ENCODE measurements around the gene NOL11.
"Not testable (repeated sequence)": the region's sequence is repeated elsewhere in the genome, so short reads cannot be mapped to it uniquely, and the experiment has no call there.

NOL11 gene

DNA sequence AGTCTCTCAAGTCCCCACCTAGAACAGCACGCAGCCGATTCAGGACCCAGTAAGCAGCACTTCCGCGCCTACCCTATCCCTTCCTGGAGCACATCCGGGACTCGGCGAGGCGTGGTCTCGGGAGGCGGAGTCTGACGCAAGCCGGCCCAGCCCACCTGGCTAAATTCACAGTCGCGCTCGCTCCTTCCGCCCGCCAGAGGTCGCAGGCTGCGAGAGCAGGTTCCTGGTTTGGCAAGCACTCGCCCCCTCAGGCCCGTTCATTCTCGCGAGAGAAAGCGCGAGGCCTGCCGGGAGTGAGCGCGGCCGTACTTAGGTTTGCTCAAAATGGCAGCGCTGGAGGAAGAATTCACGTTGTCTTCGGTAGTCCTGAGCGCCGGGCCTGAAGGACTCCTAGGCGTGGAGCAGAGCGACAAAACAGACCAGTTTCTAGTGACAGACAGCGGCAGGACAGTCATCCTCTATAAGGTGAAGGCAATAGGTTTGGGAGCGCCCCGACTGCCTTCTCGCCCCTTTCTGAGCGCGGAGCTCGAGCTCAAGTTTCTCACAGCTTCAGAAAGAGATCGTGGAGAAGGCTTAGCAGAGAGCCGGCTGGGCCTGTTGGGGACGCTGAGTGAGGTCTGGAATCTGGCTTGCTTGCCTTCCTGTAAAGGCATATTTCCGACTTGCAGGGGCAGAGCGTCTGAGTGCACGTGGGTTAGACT is at the start of gene NOL11:
Gene NOL11, plus strand, starts transcription at position 313 of the 701 bp plus-strand sequence. Its CDS starts 12 bp downstream, at position 325.
- DNase-seq (ENCODE audit: low read depth): peak; percentile 99

DNA sequence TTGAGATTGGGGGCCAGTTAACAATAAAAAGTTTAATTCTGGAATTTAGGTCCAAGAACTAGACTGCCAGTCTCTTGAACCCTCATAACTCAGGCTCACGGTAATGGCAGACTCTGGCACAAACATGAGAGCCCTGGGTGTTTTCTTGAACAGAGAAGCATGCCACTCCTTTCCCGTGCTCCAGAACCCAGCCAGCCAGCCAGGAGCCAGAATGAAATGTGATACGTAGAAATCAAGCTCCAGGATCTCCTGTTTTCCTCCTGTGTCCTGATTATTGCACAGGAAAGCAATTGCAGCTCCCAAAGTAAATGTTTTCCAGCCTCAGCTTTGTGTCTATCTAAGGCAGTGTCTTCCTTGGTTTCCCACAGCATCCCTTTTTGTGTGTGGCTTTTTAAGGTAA is 46.2 kb upstream of the NOL11 start:
- DNase-seq (ENCODE audit: low read depth): no peak

DNA sequence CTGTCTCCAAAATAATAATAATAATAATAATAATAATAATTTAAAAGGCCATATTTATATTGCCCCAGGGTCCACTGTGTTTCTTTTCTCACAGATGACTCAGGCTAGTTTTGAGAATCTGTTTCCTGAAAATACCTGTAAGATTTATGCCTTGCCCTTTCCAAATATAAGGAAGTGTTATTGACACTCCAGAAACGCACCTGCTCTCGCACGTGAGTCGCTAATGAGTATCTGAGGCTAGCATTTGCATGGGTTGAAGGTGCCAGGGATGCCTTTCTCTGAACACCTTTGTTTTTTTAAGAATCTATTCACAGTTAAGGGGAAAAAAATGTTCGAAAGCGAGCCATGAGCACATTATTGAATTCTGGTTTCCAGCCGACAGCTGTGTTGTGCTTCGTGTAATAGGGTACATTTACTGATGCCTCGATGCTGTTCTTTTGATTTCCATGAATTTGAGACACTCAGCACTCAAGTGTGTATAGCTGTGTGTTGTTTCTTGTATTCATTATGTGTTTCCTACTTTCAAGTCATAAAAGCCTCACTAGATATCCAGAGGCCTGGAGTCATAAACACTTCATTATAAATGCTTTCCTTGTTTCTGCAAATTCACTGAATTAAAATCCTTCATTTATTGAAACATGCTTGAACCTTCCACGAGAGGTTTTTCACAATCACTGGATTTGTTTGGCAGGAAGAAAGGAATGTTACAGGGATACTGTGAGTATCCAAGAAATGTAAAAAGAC is 45.0 kb upstream of the NOL11 start:
- no peak for DNase-seq (ENCODE audit: low read depth)

DNA sequence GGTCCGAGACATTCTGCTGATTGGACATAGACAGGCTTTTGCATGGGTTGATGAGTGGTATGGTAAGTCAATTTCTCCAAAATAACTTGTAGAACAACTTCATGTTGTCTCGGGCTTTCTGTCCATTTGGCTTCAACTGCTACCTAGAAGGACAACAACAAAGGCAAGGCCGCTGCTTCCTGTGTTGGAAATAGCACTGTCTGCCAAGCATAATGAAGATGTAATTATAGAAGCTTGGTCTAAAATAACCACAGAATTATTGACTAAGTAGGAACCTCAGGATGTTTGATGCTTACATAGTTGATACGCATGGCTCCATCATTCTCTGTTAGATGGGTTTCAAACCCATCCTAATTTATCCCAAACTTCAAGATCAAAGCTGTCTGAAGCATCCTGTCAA is 42.3 kb upstream of the NOL11 start:
- no peak for DNase-seq (ENCODE audit: low read depth)

DNA sequence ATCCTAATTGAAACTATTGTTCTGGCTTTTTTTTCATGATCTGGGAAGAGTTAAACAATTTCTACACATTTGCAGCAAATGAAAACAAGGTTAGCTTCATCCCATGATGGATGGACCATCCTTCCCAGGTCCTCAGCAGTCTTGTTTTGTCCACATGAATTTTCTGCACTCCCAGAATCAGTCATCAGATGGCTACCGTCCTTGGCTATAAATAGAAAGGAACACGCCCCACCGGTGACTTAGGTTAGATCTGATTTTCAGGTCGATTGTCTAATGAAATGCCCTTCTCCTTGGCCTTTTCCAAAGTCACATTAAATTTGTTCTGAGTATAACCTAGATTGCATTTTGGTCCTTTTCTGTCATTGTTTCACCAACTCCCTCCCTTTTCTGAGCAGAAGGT is 41.4 kb upstream of the NOL11 start:
- no peak for DNase-seq (ENCODE audit: low read depth)

DNA sequence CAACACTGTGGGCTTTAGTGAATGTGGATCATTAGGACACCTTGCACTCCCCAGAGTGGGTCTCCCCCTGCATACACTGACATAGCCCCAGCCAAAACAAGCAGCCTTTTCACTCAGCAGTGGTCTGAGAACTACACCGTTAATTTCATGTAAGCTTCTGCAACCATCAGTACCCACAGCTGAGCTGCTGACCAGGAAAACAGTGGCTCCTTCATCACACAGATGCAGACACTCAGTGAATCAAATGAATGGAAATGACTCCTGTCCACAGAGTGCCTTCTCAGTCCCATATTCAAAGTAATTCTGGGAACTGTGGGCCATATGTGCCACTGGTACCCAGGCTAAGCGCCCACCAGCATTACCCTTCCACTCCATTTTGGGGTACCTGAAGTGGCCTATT is 39.3 kb upstream of the NOL11 start:
- no peak for DNase-seq (ENCODE audit: low read depth)

DNA sequence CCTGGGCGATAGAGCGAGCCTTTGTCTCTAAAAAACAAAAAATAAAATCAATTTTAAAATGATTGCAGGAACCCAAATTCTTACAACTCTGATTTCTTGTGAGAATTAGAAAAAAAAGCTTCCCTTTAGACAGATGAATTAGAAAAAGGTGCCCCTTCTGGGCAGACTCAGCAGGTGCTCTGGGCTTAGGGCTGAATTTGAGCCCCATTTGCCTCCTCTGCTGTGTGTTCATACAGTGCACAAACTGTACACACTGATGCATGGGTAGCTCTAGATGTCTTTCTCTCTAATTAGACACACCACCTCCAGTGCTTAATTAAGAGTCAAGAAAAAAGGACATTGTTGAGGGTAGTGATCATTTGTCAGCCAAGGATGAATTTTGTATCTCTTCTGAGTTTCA is 38.5 kb upstream of the NOL11 start:
- no peak for DNase-seq (ENCODE audit: low read depth)

DNA sequence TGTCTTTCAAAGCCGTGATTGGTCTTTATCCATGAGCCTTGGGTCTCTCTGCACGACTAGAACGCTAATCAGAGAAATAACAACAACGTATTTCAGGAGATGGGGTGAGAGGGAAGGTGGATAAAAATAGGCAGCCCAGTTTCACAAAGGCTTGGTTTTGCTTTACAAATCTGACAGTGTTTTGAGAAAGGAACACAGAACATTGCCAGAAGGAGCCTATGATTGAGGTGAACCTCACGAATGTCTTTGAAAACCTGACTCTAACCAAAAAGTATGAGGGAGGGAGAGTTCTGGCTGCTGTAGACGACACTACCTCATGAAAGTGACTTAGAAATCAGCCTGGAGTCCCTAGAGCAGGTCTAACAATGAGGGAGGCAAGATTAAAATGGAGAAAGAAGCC is 38.0 kb upstream of the NOL11 start:
- no peak for DNase-seq (ENCODE audit: low read depth)

DNA sequence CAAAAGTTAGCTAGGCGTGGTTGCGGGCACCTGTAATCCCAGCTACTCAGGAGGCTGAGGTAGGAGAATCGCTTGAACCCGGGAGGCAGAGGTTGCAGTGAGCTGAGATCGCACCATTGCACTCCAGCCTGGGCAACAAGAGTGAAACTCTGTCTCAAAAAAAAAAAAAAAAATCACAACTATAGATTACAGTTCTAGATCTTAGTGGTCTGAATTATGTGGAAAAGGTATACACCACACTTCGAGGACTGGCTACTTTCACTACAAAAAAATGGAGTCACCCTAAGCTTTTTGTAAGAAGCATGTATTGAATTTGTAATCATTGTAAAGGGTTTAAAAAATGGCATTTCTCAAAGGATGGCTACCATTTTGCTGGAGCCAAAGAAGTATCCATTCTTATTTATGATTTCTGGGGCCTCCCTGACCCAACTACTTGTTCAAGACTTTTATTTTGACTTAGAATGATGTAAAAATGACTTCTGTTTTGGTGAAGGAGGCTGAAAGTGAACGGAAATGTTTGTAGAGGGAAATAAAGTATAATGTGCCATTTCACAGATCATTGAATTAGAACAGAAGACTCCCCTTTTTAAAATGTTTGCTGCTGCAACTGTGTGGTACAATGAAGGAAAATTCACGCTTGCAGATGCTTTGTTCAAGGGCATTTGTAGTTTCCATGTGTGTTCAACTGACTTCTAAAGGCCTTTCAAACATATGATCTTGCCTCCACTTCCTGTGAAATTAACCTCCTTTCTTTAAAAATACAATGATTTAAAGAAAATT is 37.1 kb upstream of the NOL11 start:
- no peak for DNase-seq (ENCODE audit: low read depth)

DNA sequence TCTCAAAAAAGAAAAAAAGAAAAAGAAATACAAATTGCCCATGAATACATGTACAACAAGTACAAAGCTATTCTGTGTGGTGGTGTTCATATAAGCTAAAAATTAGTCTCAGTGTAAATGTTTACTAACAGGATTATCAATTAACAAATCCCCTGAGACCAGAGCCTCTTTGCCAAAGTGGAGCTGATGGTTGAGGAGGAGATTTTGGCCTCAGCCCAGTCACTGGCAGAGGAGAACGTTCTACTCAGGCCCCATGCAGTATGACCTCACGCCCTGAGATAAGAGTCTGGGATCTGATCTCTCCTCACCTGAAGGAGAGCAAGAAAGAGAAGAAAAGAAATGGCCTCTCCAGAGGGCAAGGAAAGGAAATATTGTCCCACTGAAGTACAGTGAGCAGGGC is 35.5 kb upstream of the NOL11 start:
- DNase-seq (ENCODE audit: low read depth): no peak

DNA sequence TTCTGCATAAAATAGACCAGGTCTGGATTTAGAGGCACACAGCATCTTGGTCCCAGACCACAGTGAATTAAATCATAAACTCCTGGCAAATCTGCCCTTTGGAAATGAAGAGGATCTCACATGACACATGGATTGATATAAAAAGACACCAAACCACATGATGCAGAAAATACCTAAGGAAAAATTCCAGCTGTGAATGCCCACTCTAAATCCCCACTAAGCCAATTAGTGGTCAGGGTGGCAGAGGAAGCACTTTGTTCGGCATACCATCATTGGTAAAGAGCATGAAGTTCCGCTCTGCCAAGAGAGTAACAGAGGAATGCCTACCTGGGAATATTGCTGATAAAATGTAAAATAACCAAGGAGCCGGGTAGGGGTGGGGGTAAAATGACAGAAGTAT is 32.4 kb upstream of the NOL11 start:
- no peak for DNase-seq (ENCODE audit: low read depth)

DNA sequence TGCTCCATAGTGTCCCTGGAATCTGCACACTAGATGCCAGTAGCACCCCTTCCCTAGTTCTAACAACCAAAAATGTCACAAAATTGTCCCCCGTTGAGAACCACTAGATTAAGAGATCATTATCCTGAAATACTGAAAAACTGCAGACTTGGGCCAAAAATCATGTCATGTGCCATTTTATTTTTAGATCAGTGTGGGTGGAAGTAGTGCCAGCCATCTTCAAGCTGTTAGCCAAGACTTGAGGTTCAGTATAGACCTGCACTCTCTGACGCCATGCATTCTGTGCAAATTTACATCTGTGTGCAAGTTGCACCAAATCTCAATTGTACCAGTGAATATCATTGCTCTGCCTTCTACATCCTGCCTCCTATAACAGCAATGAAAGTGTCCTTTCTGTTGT is 31.5 kb upstream of the NOL11 start:
- no peak for DNase-seq (ENCODE audit: low read depth)

DNA sequence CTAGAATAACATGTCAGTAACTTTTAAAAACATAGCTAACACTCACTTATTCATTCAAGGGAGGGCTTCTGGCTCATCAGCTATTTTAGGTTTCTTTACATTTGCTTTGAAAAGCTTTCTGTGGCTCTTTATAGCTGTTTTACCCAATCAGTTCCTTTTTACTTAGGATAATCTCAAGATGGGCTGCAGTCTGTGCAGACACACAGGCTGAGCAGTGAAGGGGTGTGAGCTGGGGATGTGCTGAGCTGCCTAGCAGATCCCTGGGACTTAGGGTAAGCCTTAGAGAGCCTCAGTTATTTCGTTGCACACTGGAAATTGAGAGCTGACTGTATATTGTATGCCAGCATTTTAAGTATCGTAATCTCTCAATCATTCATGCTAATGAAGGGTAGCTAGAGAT is 30.2 kb upstream of the NOL11 start:
- DNase-seq (ENCODE audit: low read depth): no peak

DNA sequence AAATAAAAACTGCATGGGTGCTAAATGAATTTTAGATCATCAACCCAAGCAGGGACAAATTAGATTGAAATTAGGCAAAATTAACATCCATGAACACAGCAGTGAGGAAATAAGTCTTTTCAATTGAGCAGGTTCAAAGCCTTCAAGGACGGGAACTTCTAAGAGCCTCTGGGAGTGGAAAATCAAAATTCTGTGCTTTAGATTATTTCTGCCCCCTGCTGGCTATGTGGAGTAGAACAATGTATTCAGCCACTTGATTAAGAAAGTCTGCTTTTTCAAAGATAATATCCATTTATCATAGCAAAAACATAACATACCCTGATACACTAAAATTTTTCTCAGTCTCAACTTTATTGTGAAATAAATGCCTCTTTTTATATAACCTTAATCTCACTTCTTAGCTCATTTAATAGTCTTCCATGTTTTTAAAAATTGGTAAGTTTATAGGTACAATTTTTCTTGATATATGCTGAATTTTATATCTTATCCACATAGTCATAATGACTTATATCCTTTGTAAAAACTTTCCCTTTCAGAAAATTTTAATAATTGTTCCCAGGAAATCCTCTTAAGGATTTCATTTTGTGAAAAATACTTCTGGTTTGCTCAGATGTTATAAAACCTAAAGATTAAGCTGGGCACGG is 28.1 kb upstream of the NOL11 start:
- DNase-seq (ENCODE audit: low read depth): no peak

DNA sequence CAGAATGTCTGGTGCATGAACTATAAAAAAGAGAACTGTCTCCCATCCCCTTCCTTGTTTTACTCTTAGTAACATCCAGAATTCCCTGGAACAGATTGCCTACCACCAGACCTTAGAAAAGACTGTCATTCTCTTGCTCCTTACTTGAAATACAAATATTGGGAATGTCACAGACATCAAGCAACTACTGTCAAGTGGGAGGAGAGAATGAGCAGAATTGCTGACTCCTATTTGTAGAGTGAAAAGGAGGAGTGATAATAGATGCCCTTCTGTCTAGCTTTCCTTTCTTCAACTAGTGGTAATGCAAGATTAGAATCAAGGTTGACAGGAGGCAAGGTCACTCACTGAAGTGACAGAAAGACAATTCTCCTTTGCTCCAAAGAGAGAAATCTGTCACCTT is 23.9 kb upstream of the NOL11 start:
- DNase-seq (ENCODE audit: low read depth): no peak

DNA sequence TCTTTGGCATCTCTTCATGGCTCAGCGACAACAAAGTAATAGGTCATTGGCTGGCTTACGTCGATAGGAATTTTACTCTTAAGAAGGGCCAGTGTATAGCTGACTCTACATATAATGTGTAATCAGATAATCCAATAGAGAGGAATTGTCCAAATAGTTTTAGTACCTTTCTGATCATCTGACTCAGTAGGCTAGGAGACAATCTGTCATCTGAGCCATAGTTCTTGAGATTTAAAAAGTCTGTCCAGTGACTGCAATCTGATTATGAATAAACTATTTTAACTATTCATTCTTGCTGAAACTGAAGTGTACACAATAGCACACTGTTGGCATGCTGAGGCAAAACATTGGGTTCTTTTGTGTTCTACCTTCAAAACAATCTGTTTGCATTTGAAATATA is 21.4 kb upstream of the NOL11 start:
- DNase-seq (ENCODE audit: low read depth): no peak

DNA sequence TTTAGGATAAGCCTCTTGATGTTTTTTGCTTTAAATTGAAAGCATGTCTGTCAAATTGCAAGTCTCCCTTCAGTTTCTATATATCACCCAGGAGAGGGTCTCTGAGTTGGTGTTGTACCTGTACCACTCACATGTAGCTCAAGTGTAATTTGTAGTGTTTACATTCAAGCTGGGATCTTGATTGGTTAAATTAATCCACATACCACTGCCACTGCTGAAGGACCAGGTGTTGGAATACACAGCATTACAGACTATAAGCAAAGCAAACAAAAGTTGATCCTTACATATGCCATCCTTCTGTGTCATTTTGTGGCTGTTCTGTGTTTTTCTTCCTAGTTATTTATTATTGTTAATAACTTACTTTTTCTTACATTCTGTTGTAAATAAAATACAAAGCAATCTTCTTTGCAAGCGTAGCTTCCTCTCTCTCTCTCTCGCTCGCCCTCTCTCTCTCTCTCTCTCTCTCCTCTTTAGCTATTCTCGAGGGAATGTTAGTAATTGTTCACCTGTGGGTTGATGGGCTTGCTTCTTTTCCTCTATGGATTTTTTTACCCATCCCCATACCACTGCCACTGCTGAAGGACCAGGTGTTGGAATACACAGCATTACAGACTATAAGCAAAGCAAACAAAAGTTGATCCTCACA is 20.8 kb upstream of the NOL11 start:
- no peak for DNase-seq (ENCODE audit: low read depth)

DNA sequence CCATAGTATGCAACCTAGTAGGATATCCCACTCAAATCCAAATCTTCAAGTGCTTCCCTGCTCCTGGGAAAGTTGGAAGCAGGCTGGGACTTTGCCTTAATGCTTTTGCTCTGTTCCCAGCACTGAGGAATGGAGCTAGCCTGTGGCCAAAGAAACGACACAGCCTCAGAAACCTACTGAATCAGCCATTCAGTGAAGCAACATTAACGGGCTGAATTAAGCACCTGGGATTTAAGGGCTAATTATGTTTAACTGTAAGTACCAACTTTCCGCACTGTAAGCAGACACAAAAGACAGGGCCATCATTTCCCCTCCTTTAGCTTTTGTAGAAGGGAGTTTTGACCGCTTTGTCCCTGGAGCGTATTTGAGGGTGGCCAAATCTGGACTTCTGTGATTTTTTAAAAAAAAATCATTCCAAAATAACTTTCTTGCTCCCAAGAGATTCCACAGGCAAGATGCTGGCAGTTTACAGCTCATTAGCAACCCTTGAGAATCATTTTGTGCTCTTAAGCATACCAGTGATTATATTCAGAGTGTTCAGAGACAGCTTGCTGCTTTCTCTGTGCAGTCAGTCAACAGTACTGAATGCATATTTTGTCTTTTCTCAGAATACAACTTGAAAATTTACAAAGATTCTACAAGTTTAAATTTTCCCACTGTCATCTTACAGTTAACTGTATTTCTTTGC is 17.6 kb upstream of the NOL11 start:
- DNase-seq (ENCODE audit: low read depth): no peak

DNA sequence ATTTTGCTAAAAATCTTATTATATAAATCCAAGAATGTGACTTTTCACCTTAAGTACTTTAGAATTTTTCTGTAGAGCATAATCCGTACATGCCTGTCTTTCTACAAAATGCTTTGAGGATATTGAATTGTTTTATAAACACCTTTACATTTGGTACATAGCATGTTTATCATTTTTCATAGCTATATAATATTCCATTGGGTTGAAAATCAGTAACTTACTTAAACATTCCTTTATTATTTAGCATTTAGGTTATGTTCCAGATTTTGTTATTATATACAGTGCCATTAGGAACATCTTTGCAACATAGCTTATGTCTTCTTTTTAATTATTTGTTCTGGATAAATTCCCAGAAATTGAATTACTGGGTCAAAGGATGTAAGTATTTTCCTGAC is 17.0 kb upstream of the NOL11 start:
- no peak for DNase-seq (ENCODE audit: low read depth)

DNA sequence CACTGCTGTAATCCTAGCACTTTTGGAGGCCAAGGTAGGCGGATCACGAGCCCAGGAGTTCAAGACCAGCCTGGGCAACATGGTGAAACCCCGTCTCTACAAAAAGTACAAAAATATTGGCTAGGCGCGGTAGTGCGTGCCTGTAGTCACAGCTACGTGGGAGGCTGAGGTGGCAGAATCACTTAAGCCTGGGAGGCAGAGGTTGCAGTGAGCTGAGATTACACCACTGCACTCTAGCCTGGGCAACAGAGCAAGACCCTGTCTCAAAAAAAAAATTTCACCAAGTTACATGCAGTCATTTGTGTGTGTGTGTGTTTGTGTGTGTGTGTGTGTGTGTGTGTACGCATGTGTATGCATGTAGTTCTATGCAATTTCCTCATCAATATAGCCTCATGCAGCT is 14.9 kb upstream of the NOL11 start:
- DNase-seq (ENCODE audit: low read depth): not testable (repeated sequence)

DNA sequence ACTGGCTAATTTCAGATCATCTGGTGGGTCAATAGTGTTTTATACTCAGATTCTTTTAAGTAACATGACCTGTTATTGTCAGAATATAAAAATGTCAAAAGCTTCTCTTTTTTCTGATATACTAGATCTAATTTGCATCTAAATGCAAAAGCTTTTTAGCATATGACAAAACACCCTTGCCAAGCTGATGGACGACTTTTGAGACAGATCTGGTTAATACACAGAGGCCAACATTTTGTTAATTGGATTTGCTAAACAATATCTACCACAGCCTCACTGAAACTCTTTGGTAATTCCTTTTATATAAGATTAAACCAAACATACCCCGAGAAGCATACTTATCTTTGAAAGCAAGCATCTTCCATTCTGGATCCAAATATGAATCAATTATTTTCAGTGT is 10.3 kb upstream of the NOL11 start:
- no peak for DNase-seq (ENCODE audit: low read depth)

DNA sequence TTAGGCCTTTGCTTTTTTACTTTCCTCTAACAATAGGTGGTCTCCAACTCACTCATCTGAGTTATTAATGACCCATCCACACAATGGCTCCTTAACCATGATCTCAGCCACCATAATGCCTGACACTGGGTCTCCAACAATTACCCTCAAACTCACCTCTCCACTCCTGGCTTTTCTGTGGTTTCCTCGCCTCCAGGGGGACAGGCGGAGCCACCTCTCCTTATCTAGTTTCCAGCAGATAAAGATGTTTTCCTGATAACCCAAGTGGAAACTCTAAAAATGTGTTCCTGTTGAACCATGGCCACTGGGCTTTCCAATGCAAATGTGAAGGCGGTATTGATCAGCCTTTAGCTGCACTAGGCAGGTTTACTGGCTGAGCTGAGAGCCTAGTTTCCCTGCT is 9.4 kb upstream of the NOL11 start:
- no peak for DNase-seq (ENCODE audit: low read depth)
